HG03280 (cell line): ENCODE results near the gene CGREF1.
"Not testable (repeated sequence)": the region's sequence is repeated elsewhere in the genome, so short reads cannot be mapped to it uniquely, and the experiment has no call there.

ENCODE experiments used
- ATAC-seq: cut with Tn5 transposase; IDR thresholded peaks from one replicate; pipeline ENCODE4 v1.9.1; 2021; ENCODE audit warnings: mild to moderate bottlenecking, moderate library complexity; ENCODE audit not compliant: unreplicated experiment

The CGREF1 gene

GRCh38 chr2:27137322-27137935 lies 18.5 kb upstream of the CGREF1 start:
- ATAC-seq = no peak

- no peak for ATAC-seq
These were observed 17.8 kb upstream of the CGREF1 start for GRCh38 chr2:27136751-27137150.

GRCh38 chr2:27135478-27135955 lies 16.6 kb upstream of the CGREF1 start:
- no peak for ATAC-seq

- ATAC-seq = no peak
These were observed 16.0 kb upstream of the CGREF1 start for GRCh38 chr2:27134781-27135477.

GRCh38 chr2:27133905-27134780 lies 15.2 kb upstream of the CGREF1 start, which contains the start of gene PREB:
PREB (minus strand) TSS chr2:27134636; CDS start chr2:27134421, 215 bp downstream.
- peak; percentile 91 for ATAC-seq

- ATAC-seq = no peak
These were observed 14.4 kb upstream of the CGREF1 start for GRCh38 chr2:27133195-27133875.

GRCh38 chr2:27131429-27131828 lies 12.5 kb upstream of the CGREF1 start:
- no peak for ATAC-seq

GRCh38 chr2:27130396-27130795 lies 11.5 kb upstream of the CGREF1 start:
- no peak for ATAC-seq

GRCh38 chr2:27128668-27129571 lies 10.0 kb upstream of the CGREF1 start:
- ATAC-seq = no peak

- ATAC-seq = no peak
These were observed 9.1 kb upstream of the CGREF1 start for GRCh38 chr2:27127883-27128667.

- no peak for ATAC-seq
These were observed 7.4 kb upstream of the CGREF1 start for GRCh38 chr2:27126252-27126710.

- no peak for ATAC-seq
These were observed 6.2 kb upstream of the CGREF1 start for GRCh38 chr2:27125104-27125503.

GRCh38 chr2:27123302-27124150 lies 4.6 kb upstream of the CGREF1 start, which contains the start of gene ABHD1:
ABHD1 (plus strand) TSS chr2:27123815; CDS start chr2:27123949, 134 bp downstream.
- ATAC-seq = peak; percentile 61

GRCh38 chr2:27122791-27123190 lies 3.9 kb upstream of the CGREF1 start:
- no peak for ATAC-seq

- no peak for ATAC-seq
These were observed 3.0 kb upstream of the CGREF1 start for GRCh38 chr2:27121906-27122305.

- not testable (repeated sequence) for ATAC-seq
These were observed 372 bp upstream of the CGREF1 start for GRCh38 chr2:27119330-27119670.

- no peak for ATAC-seq
These were observed 868 bp downstream of the CGREF1 start for GRCh38 chr2:27117995-27118524.

GRCh38 chr2:27115519-27115918 lies 3.4 kb downstream of the CGREF1 start:
- no peak for ATAC-seq
